A673 (cell line): ENCODE results near the gene C20orf96. TPM values are rescaled to one million over a fixed set of nuclear protein-coding genes. Genes with fewer than 3 reads are reported as not detected.
A peak's percentile ranks its signal among the peaks of the same experiment; 100 is the strongest.

Experiments used
- BruUV-seq: library from RNA; stranded (reverse); fragments of 400-500 nt; replicated peaks from 2 replicates; lab custom pipeline; 2021; lab: Mats Ljungman, UMichigan
- CTCF ChIA-PET: fragments of 300-600 bp; sonication (Branson Sonifier 250); formaldehyde crosslinking; loops from one replicate; lab custom pipeline; 2022; ENCODE audit warnings: antibody characterized with exemption; lab: Charles Lee
- POLR2A ChIA-PET: fragments of 300-600 bp; sonication (Branson Sonifier 250); formaldehyde crosslinking; loops from one replicate; lab custom pipeline; 2022; ENCODE audit warnings: antibody characterized with exemption; ENCODE audit not compliant: low non-redundant PET; lab: Charles Lee
- DNase-seq: peaks from one replicate; pipeline ENCODE4 v3.0.0-alpha.2; 2015; ENCODE audit warnings: low spot score
- H3K27ac ChIP-seq: fragments of 200-600 bp; sonication (generic); 2 replicates; pipeline ENCODE4 v1.5.1; 2016; ENCODE audit warnings: mixed run types, low read depth, mild to moderate bottlenecking, mixed read lengths, antibody characterized with exemption, low read length; ENCODE audit not compliant: poor library complexity, severe bottlenecking
- H3K27me3 ChIP-seq: fragments of 200-600 bp; sonication (generic); replicated peaks from 2 replicates; pipeline ENCODE4 v1.6.1; 2017; ENCODE audit warnings: mixed run types, low read depth, mild to moderate bottlenecking, mixed read lengths, antibody characterized with exemption, low read length; ENCODE audit not compliant: insufficient read depth, poor library complexity
- H3K36me3 ChIP-seq: fragments of 200-600 bp; sonication (generic); 2 replicates; pipeline ENCODE4 v1.6.1; 2016; ENCODE audit warnings: mixed run types, mild to moderate bottlenecking, mixed read lengths, antibody characterized with exemption, low read length; ENCODE audit not compliant: insufficient read depth, poor library complexity, severe bottlenecking
- H3K4me1 ChIP-seq: fragments of 200-600 bp; sonication (generic); 2 replicates; pipeline ENCODE4 v1.6.1; 2017; ENCODE audit warnings: mixed run types, mild to moderate bottlenecking, mixed read lengths, antibody characterized with exemption, low read length; ENCODE audit not compliant: insufficient read depth, poor library complexity, severe bottlenecking
- H3K4me3 ChIP-seq: fragments of 200-600 bp; sonication (generic); 2 replicates; pipeline ENCODE4 v1.5.1; 2016; ENCODE audit warnings: low read depth, mixed run types, mild to moderate bottlenecking, mixed read lengths, low read length; ENCODE audit not compliant: poor library complexity, severe bottlenecking
- H3K9me3 ChIP-seq: fragments of 200-600 bp; sonication (generic); 2 replicates; pipeline ENCODE4 v1.6.1; 2016; ENCODE audit warnings: mixed run types, low read depth, mild to moderate bottlenecking, mixed read lengths, antibody characterized with exemption, low read length; ENCODE audit not compliant: poor library complexity, severe bottlenecking
- EZH2 ChIP-seq: fragments of 200-600 bp; sonication (generic); IDR thresholded peaks from 2 replicates; pipeline ENCODE4 v1.6.1; 2017; ENCODE audit warnings: borderline replicate concordance, low read depth, mild to moderate bottlenecking, mixed read lengths, antibody characterized with exemption, low read length; ENCODE audit not compliant: poor library complexity, severe bottlenecking
- intact Hi-C: fragments of 100-400 bp; cut with micrococcal nuclease; formaldehyde crosslinking; loops from one replicate; pipeline ENCODE4 v1.10.0; 2022; ENCODE audit not compliant: unreplicated experiment
- total RNA-seq: library from RNA; stranded (reverse); gene quantifications from 2 replicates; pipeline ENCODE4 v1.2.3, GENCODE V29; 2021
- TF ChIP-seq, protein P1 (sequence below): fragments of 300-800, 200-600 bp; sonication (generic); conservative IDR thresholded peaks from 2 replicates; pipeline ENCODE4 v1.5.1; 2017; ENCODE audit warnings: low read depth, mild to moderate bottlenecking, antibody characterized with exemption, low read length, moderate library complexity, mixed read lengths

Gene C20orf96
- total RNA-seq, 1 experiment from 2014 or later: 21.7 TPM

DNA sequence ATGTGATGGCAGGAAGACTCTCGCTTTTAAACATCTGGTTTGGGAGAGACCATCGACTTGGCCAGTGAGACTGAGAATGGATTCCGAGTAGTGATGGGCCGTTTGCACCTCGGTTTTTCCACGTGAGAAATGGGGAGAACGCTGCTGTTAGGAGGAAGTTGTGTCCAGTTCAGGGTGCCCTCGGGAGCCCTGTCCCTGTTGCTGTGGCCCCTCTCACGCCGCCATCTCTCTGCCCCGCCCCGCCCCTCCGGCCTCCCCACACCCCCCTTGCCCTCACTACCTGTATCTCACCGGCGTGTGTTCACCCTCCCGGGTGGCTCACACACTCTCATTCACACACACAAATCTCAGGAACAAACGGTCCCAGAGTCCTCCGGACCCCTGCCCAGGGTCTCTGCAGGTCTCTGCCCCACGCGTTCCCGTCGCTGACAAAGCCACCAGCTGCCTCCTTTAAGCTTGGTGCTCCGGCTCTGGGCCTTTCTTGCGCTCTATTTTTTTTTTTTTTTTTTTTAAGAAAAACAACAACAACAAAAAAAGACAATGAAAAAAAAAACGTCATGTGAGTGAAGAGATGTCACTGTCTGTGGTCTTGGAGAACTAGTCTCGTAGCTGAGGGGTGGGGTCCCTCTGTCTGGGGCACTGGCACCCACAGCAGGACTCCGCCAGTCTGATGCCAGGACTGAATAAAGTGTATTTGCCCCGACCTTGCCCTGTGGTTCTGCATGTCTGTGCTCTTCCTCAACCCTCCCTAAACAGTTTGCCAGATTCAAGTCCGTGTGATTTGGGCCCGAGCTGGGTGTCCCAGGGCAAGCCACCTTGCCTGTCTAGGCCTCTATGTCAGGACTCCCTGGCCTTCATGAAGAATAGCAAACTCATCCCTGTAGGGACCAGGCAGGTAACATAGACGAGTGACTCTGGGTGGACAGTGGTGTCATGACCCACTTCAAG lies 37.8 kb upstream of the C20orf96 start:
- no peak for DNase-seq
- no TSS peak for BruUV-seq
- Histone ChIP-seq H3K4me3 (peak overlapping the region; percentile 88), H3K27me3 (no peaks in the 10 kb centered on the region), H3K36me3 (peaks cover 12% of the 10 kb centered on the region), H3K4me1 (peaks cover 19% of the 10 kb centered on the region), H3K27ac (peak overlapping the region; percentile 80), H3K9me3 (no peaks in the 10 kb centered on the region)
- no peak for TF ChIP-seq EZH2
- TF ChIP-seq, protein P1, sequence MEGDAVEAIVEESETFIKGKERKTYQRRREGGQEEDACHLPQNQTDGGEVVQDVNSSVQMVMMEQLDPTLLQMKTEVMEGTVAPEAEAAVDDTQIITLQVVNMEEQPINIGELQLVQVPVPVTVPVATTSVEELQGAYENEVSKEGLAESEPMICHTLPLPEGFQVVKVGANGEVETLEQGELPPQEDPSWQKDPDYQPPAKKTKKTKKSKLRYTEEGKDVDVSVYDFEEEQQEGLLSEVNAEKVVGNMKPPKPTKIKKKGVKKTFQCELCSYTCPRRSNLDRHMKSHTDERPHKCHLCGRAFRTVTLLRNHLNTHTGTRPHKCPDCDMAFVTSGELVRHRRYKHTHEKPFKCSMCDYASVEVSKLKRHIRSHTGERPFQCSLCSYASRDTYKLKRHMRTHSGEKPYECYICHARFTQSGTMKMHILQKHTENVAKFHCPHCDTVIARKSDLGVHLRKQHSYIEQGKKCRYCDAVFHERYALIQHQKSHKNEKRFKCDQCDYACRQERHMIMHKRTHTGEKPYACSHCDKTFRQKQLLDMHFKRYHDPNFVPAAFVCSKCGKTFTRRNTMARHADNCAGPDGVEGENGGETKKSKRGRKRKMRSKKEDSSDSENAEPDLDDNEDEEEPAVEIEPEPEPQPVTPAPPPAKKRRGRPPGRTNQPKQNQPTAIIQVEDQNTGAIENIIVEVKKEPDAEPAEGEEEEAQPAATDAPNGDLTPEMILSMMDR: no peak
- intact Hi-C loops: no loop called here
- CTCF ChIA-PET: no interaction called here
- POLR2A ChIA-PET: no interaction called here

DNA sequence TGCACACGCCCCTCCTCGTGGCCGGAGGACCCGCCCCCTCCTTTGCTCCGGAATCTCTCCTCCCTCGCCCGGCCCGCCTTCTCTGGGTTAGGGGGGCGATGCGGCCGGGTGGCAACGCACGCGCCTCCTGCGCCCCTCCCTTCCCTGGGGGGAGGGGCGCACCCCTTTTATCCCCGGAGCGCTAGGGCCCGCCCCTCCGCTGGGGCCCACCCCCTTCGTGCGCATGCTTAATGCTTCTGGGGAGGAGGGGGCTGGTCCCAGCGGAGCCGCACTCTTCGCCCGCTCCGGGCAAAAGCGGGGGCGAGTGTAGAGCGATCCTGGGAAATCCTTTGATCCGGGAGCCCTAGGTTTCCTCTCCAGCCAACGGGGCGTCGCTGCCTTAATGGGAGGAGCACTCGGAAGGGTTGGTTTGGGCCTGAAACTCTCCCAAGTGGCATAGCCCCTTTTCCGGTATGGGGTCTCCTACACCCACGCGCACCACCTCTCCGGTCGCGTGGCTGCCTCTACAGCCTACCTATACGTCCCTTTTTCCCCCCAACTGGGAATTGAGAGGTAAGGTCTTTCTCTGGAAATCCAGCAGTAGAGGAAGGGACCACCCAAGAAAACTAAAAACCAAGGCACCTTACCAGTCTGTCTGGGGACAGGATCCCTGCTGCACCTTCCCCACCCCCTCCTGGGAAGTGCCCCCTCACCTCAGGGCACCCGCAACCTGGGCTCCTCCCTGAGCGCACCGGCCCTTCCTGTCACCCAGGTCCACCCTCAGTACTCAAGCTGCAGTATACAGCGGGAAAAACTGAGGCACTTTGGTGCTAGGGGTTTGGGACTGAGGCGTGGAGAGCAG lies 36.9 kb upstream of the C20orf96 start:
- no peak for TF ChIP-seq EZH2
- TF ChIP-seq, protein P1: no peak
- peaks cover 23% of the 10 kb centered on the region for H3K4me1 ChIP-seq
- peak overlapping the region; percentile 80 for H3K27ac ChIP-seq
- peaks cover 12% of the 10 kb centered on the region for H3K36me3 ChIP-seq
- ChIA-PET CTCF (no interaction called here), POLR2A (no interaction called here)
- H3K27me3 ChIP-seq: no peaks in the 10 kb centered on the region
- TSS peak; percentile 43 for BruUV-seq
- H3K4me3 ChIP-seq: peak overlapping the region; percentile 88
- H3K9me3 ChIP-seq: no peaks in the 10 kb centered on the region
- intact Hi-C loops: loop anchor here (1.0 kb wide), 1 partner anchor 30 kb away; the partner anchor contains the start of gene ZCCHC3
- DNase-seq: peak; percentile 98

DNA sequence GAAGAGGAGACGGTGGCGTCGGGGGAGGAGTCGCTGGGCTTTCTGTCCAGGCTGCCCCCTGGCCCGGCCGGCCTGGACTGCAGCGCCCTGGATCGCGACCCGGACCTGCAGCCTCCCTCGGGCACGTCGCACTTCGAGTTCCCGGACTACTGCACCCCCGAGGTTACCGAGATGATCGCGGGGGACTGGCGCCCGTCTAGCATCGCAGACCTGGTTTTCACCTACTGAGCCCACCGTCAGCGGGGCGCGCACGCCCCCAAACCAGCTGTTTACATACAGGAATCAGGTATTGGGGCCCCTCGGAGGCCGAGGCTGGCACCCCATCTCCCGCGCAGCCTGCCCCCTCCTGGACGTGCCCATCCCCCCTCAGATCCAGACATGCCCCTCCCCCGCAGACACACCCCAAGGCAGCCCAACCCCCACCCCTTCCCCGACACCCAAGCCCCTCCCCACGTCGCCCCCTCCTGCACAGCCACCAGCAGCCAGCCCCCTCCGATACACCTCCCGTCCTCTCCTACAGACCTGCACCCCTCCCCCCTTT lies 36.2 kb upstream of the C20orf96 start:
- intact Hi-C loops: loop anchor here (1.0 kb wide), 1 partner anchor 29 kb away; the partner anchor contains the start of gene ZCCHC3

More for the DNA sequence above, 36.2 kb upstream of the C20orf96 start:
- POLR2A ChIA-PET: no interaction called here
- Histone ChIP-seq H3K27me3 (no peaks in the 10 kb centered on the region), H3K27ac (peak overlapping the region; percentile 95), H3K4me1 (peaks cover 23% of the 10 kb centered on the region), H3K9me3 (no peaks in the 10 kb centered on the region), H3K36me3 (peaks cover 12% of the 10 kb centered on the region), H3K4me3 (peak overlapping the region; percentile 88)
- CTCF ChIA-PET: no interaction called here
- TF ChIP-seq, protein P1: no peak
- no peak for TF ChIP-seq EZH2
- DNase-seq: no peak
- BruUV-seq: no TSS peak
